Nephron progenitor cell (in vitro differentiated cells): Measurements from ENCODE around the gene ZFP91.

ENCODE experiments used
- DNase-seq: peaks from one replicate; pipeline ENCODE4 v3.0.0; 2021
- H3K27ac Mint-ChIP-seq: 2 replicates; pipeline ENCODE4 v1.8.0; 2021; ENCODE audit warnings: mild to moderate bottlenecking, moderate library complexity, mixed read lengths
- H3K27me3 Mint-ChIP-seq: 2 replicates; pipeline ENCODE4 v1.8.0; 2021; ENCODE audit warnings: mild to moderate bottlenecking, low read depth, mixed read lengths; ENCODE audit not compliant: poor library complexity
- H3K36me3 Mint-ChIP-seq: 2 replicates; pipeline ENCODE4 v1.8.0; 2021; ENCODE audit warnings: low read depth, mixed read lengths
- H3K4me1 Mint-ChIP-seq: 2 replicates; pipeline ENCODE4 v1.8.0; 2021; ENCODE audit warnings: mixed read lengths
- H3K4me3 Mint-ChIP-seq: 2 replicates; pipeline ENCODE4 v1.8.0; 2021; ENCODE audit warnings: mild to moderate bottlenecking, moderate library complexity, mixed read lengths
- H3K9me3 Mint-ChIP-seq: 2 replicates; pipeline ENCODE4 v1.8.0; 2021; ENCODE audit warnings: mild to moderate bottlenecking, moderate library complexity, mixed read lengths
- TF ChIP-seq, protein P1 (sequence below): fragments of 200-600 bp; sonication (generic); IDR thresholded peaks from 2 replicates; pipeline ENCODE4 v1.5.0; 2021; ENCODE audit warnings: antibody characterized with exemption

Gene ZFP91

DNA sequence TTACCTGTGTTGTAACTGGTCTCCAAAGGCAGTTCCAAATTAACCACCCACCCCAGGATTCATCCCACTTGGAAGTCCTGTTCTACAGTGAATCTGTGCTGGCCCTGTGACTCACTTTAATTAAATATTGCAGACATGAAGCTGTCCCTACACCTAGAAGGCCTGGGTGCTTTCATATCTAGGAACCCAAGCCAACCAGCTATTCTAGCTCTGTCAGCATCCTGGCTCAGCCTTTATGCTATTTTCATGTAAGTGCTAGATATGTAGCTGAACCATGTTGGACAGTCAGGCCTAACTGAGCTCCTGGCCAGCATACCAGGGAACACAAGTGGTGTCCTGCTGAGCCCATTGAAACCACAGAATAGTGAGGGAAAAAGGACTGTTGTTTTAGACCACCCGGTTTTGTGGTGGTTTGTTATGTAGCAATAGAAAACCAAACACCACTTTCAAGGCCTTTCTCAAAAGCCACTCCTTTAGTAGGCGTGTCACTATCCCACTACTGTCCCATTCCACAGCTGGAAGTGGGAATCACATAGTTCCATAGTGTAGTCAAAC lies 73.9 kb downstream of the ZFP91 start:
- no peak overlapping the region for H3K4me3 Mint-ChIP-seq
- peaks cover 11% of the 10 kb centered on the region for H3K27me3 Mint-ChIP-seq
- H3K27ac Mint-ChIP-seq, result no peak overlapping the region

DNA sequence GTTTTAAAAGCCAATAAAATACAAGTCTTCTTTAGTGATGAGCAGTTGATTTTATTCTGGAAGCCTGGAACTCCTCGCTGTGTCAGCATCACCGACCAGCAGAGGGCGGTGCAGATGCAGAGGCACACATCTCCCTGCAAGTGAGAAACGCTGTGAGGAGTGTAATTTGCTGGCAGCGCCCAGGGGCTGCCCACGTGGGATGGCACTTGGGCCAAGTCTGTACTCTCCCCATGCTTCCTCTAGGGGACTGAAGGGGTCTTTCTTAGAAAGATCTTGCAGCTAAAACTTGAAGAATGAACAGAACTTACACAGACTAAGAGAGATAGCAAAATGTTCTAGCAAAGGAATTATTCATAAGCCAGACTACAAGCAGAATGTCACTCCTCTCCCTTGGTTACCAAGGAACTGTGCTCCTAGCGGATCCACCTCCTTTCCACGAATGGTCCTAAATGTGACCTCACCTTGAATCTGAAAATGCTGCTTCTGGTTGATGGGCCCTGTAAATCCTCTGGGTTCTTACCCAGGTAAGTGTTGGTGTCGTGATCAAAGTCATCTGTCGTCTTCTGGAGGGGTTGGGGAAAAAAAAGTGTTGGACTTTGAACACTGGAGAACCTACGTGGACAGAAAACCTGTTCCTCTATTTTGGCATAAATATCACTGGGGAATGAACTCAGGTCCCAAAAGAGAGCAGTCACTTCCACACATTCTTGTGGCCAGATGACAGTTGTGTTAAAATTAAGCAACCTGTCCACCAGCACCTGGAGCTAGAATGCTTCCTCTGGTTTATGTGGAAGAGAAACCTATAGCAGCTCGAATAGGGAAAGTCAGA lies 75.4 kb downstream of the ZFP91 start:
- TF ChIP-seq, protein P1, sequence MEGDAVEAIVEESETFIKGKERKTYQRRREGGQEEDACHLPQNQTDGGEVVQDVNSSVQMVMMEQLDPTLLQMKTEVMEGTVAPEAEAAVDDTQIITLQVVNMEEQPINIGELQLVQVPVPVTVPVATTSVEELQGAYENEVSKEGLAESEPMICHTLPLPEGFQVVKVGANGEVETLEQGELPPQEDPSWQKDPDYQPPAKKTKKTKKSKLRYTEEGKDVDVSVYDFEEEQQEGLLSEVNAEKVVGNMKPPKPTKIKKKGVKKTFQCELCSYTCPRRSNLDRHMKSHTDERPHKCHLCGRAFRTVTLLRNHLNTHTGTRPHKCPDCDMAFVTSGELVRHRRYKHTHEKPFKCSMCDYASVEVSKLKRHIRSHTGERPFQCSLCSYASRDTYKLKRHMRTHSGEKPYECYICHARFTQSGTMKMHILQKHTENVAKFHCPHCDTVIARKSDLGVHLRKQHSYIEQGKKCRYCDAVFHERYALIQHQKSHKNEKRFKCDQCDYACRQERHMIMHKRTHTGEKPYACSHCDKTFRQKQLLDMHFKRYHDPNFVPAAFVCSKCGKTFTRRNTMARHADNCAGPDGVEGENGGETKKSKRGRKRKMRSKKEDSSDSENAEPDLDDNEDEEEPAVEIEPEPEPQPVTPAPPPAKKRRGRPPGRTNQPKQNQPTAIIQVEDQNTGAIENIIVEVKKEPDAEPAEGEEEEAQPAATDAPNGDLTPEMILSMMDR, result peak; percentile 93
- Mint-ChIP-seq H3K9me3 (no peaks in the 10 kb centered on the region), H3K27me3 (peaks cover 17% of the 10 kb centered on the region), H3K4me1 (no peaks in the 10 kb centered on the region), H3K36me3 (no peaks in the 10 kb centered on the region), H3K27ac (no peak overlapping the region), H3K4me3 (no peak overlapping the region)
- DNase-seq, result peak; percentile 82

More for the DNA sequence above, 73.9 kb downstream of the ZFP91 start:
- TF ChIP-seq, protein P1, result no peak
- DNase-seq, result no peak
- Mint-ChIP-seq H3K4me1 (no peaks in the 10 kb centered on the region), H3K36me3 (no peaks in the 10 kb centered on the region), H3K9me3 (no peaks in the 10 kb centered on the region)

DNA sequence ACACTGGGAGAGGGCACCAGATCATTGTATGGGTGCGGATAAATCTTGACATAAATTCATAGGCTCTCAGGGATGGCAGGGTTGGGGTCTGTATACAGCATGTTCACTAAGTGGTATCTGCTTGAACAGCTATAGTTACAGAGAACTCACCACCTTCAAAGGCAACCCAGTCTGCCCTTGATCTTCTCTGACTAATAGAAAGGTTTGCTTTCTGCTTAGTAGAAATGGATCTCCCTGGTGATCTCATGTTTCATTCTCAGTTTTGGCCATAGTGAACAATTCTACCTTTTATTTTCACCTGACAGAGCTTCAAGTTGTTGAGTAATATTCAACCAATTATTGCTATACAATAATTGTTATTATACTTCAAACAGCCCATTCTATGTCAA lies 76.0 kb downstream of the ZFP91 start:
- no peaks in the 10 kb centered on the region for H3K9me3 Mint-ChIP-seq
- H3K27ac Mint-ChIP-seq, result no peak overlapping the region
- no peak overlapping the region for H3K4me3 Mint-ChIP-seq
- H3K4me1 Mint-ChIP-seq, result no peaks in the 10 kb centered on the region
- DNase-seq, result no peak
- peaks cover 17% of the 10 kb centered on the region for H3K27me3 Mint-ChIP-seq
- TF ChIP-seq, protein P1, result no peak
- no peaks in the 10 kb centered on the region for H3K36me3 Mint-ChIP-seq

DNA sequence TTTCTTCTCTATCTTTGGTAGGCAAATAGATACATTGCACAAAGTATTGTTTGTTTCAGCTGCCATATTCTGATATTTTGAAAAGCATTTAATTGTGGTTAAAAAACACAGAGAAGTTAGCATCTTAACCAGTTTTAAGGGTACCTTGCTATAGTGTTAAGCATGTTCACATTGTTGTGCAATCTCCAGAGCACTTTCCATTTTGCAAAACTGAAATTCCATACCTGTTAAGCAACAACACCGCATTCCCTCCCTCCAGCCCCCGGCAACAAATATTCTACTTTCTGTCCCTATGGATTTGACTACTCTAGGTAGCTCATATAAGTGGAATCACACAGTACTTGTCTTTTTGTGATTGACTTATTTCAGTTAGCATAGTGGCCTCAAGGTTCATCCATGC lies 77.5 kb downstream of the ZFP91 start:
- Mint-ChIP-seq H3K27ac (no peak overlapping the region), H3K36me3 (no peaks in the 10 kb centered on the region), H3K4me1 (no peaks in the 10 kb centered on the region), H3K27me3 (peaks cover 17% of the 10 kb centered on the region), H3K4me3 (no peak overlapping the region), H3K9me3 (no peaks in the 10 kb centered on the region)
- TF ChIP-seq, protein P1, result no peak
- DNase-seq, result no peak

DNA sequence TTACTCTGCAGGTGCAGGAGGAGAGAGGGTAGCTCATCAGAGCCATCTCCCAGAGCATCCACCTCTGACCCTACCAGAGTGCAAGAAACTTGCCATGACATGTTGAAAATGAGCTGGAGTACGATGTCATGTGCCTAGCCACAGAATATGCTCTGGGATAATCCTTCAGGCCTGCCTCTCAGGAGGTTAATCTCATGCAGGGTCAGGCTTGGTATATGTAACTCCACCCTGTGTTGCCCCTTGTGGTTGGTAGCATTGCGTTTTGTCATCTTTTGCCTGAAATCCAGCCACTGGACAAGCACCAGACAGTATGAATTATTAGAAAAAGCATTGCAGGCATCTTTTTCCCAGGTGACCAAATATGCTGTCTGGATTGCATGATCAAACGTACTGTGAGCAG lies 79.8 kb downstream of the ZFP91 start:
- TF ChIP-seq, protein P1, result no peak
- DNase-seq, result no peak
- H3K27ac Mint-ChIP-seq, result no peak overlapping the region
- H3K27me3 Mint-ChIP-seq, result peaks cover 17% of the 10 kb centered on the region
- H3K4me3 Mint-ChIP-seq, result no peak overlapping the region
- no peaks in the 10 kb centered on the region for H3K36me3 Mint-ChIP-seq
- no peaks in the 10 kb centered on the region for H3K4me1 Mint-ChIP-seq
- H3K9me3 Mint-ChIP-seq, result no peaks in the 10 kb centered on the region

DNA sequence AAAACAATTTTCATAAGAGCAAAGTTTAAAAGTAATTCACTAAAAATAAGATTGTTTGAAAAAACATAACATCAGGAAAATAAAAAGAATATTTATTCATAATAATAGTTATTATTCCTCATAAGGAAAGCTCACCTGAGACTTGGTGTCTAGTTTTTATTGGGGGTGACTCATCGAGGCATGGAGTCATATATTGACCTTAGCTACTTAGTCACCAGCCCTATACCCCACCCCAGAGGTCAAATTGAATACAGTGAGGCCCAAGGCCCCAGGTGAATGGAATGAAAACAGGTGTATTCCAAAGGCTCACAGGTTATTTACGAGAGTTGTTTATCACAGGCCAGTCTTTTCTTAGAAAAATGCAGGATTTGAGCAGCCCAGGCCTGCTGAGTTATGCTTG lies 80.5 kb downstream of the ZFP91 start:
- Mint-ChIP-seq H3K36me3 (no peaks in the 10 kb centered on the region), H3K9me3 (no peaks in the 10 kb centered on the region), H3K4me3 (no peak overlapping the region), H3K27me3 (peaks cover 16% of the 10 kb centered on the region), H3K4me1 (no peaks in the 10 kb centered on the region), H3K27ac (no peak overlapping the region)
- no peak for DNase-seq
- TF ChIP-seq, protein P1, result no peak
